Heart right ventricle (tissue), 16 donors: Measurements from ENCODE around the gene SLC2A9. TPM values are rescaled to one million over a fixed set of nuclear protein-coding genes. Genes with fewer than 3 reads are reported as not detected.
A peak's percentile ranks its signal among the peaks of the same experiment; 100 is the strongest.

Experiments used
- ATAC-seq, 8 donors: fragments of 200-7000 bp; cut with Tn5 transposase; one replicate each; pipeline ENCODE4 v1.9.1; 2020; ENCODE audit warnings: mild to moderate bottlenecking in 8 of 8, moderate library complexity in 8 of 8, moderate number of reproducible peaks in 1 of 8
- DNase-seq, 2 donors: peaks; one replicate each; pipeline ENCODE4 v3.0.0-alpha.2; 2020
- H3K27ac ChIP-seq, 10 donors: fragments of 200-600 bp; sonication (generic) in 2 of 10; one replicate each; pipeline versions ENCODE4 v1.5.0 to v1.8.0; 2020 to 2022; ENCODE audit warnings: mild to moderate bottlenecking in 3 of 10
- H3K27me3 ChIP-seq, 7 donors: fragments of 200-600 bp; one replicate each; pipeline ENCODE4 v1.8.0; 2021 to 2022; ENCODE audit warnings: mild to moderate bottlenecking in 2 of 7
- H3K36me3 ChIP-seq, 9 donors: fragments of 200-600 bp; sonication (generic) in 1 of 9; one replicate each; pipeline versions ENCODE4 v1.5.0 to v1.8.0; 2020 to 2022; ENCODE audit warnings: mild to moderate bottlenecking in 2 of 9
- H3K4me1 ChIP-seq, 9 donors: fragments of 200-600 bp; sonication (generic) in 1 of 9; one replicate each; pipeline versions ENCODE4 v1.5.0 to v1.8.0; 2020 to 2022; ENCODE audit warnings: mild to moderate bottlenecking in 4 of 9
- H3K4me3 ChIP-seq, 10 donors: fragments of 200-600 bp; sonication (generic) in 2 of 10; one replicate each; pipeline versions ENCODE4 v1.5.0 to v1.8.0; 2020 to 2022; ENCODE audit warnings: mild to moderate bottlenecking in 7 of 10, moderate library complexity in 2 of 10
- H3K9me3 ChIP-seq, 11 donors: fragments of 200-600 bp in 10 of 11; sonication (generic) in 2 of 11; one replicate each; pipeline versions ENCODE4 v1.5.0 to v1.8.0; 2013 to 2022; ENCODE audit warnings: mild to moderate bottlenecking in 2 of 11, control low read depth in 1 of 11, moderate library complexity in 1 of 11
- CTCF ChIP-seq, 9 donors: fragments of 200-600 bp; sonication (generic) in 2 of 9; IDR thresholded peaks; one replicate each; pipeline versions ENCODE4 v1.5.0 to v1.8.0; 2021 to 2022; ENCODE audit warnings: antibody characterized with exemption in 9 of 9, mild to moderate bottlenecking in 5 of 9, moderate library complexity in 1 of 9
- WGBS, 2 donors: extraction: QIAGEN DNeasy Blood & Tissue Kit; methylation state at CpG; one replicate each; pipeline ENCODE4 v1.1.7; 2013; ENCODE audit warnings: inconsistent platforms in 1 of 2; 5-methylcytosine and 5-hydroxymethylcytosine counted together
- intact Hi-C, 10 donors: fragments of 100-400 bp; cut with DNase I; formaldehyde crosslinking; loops; one replicate each; pipeline versions ENCODE4 v1.11.1 to v1.14.2; 2022
- polyA plus RNA-seq, 2 donors: library from polyadenylated mRNA; stranded (reverse); fragments of 200-250 nt; gene quantifications; one replicate each; pipeline ENCODE4 v1.2.3, GENCODE V29; 2013
- total RNA-seq, 10 donors: library from RNA; stranded (reverse); fragmentation: NEBNext Ultra II Directional in 3 of 10; extraction: Animal tissue kit (Norgen Biotek cat#: 25700) in 3 of 10; gene quantifications; one replicate each; pipeline versions ENCODE4 v1.2.1 to v1.2.4, GENCODE V29; 2021 to 2023
- donor health status: Arrhythmogenic right ventricular cardiomyopathy.
- donor health status: ischemic (EF 13 %, LVEDD 7.1; RV severe dilation, severe dysfunction).
- donor health status: healthy with polysubstance abuse.
- donor health status: DM: no; HTN: yes; CAD: no.
- donor health status: DM: no; HTN: no; CAD: no.
- donor health status: ischemic (EF 25% LVEDD 6.9; RV normal size, moderate dysfunction).
- donor health status: ischemic (EF 25% LVEDD 5.7; RV mildly dilated, moderate dysfunction).
- donor health status: healthy.
- donor health status: DM: yes; HTN: yes; CAD: no.
- donor health status: Ischemic cardiomyopathy.
- donor health status: ischemic (EF 35%, LVEDD 5.7; RV mildly dilated, moderate dysfunction).
- donor health status: nonischemic (EF 11% LVEDD 7.7; RV severe dilation, severe dysfunction).
- donor health status: DM: yes; HTN: yes; CAD: no.
- donor health status: PGD.
- donor health status: ischemic (EF 29% LVEDD 5.4; RV normal size, mild dysfunction).
- donor health status: nonischemic (EF 23%, LVEDD 6.1; RV moderate dilation, normal function).

The SLC2A9 gene
- total and polyA plus RNA-seq, 12 donors, result 3.1 to 10.9 (median 5.5) TPM

- no peak for TF ChIP-seq CTCF (IDR thresholded peaks at IDR 0.05)
- no peak overlapping the region for H3K4me3 ChIP-seq
- H3K27me3 ChIP-seq, result no peaks in the 10 kb centered on the region
- no peak for DNase-seq
- 93 to 97% methylated on average over 2 of the region's 2 CpGs for WGBS, 2 donors
- H3K27ac ChIP-seq, result no peak overlapping the region
- no peaks in the 10 kb centered on the region for H3K9me3 ChIP-seq
- peaks cover 0 to 5% (median 0%) of the 10 kb centered on the region in 9 donors for H3K36me3 ChIP-seq
- peaks cover 0 to 17% (median 0%) of the 10 kb centered on the region in 9 donors for H3K4me1 ChIP-seq
- ATAC-seq, result no peak
- intact Hi-C loops, result no loop called here
These were observed 101.3 kb downstream of the SLC2A9 start for GRCh38 chr4:9920029-9920428.

- H3K27ac ChIP-seq, result peak overlapping the region in 3 of 10 donors; percentile 17 to 64 (median 34)
- WGBS, 2 donors, result 74 to 78% methylated on average over 6 of the region's 6 CpGs
- H3K4me3 ChIP-seq, result no peak overlapping the region
- peaks cover 0 to 5% (median 0%) of the 10 kb centered on the region in 9 donors for H3K36me3 ChIP-seq
- H3K27me3 ChIP-seq, result no peaks in the 10 kb centered on the region
- peak in 5 of 8 donors; percentile 5 to 23 (median 12) for ATAC-seq
- no peak for DNase-seq
- no peaks in the 10 kb centered on the region for H3K9me3 ChIP-seq
- no peak for TF ChIP-seq CTCF (IDR thresholded peaks at IDR 0.05)
- intact Hi-C loops, result loop anchor here in 4 of 10 donors (5.0 to 10.0 kb wide), 4 partner anchors 73 to 98 kb away; no protein-coding TSS in a partner anchor
- peaks cover 0 to 17% (median 0%) of the 10 kb centered on the region in 9 donors for H3K4me1 ChIP-seq
These were observed 102.2 kb downstream of the SLC2A9 start for GRCh38 chr4:9919047-9919446.

GRCh38 chr4:9918484-9918883, 102.8 kb downstream of the SLC2A9 start:
- no peaks in the 10 kb centered on the region for H3K9me3 ChIP-seq
- H3K27ac ChIP-seq, result peak overlapping the region in 3 of 10 donors; percentile 15 to 64 (median 34)
- DNase-seq (no peak), ATAC-seq (peak in 6 of 8 donors; percentile 32 to 62 (median 44))
- H3K36me3 ChIP-seq, result peaks cover 0 to 5% (median 0%) of the 10 kb centered on the region in 9 donors
- H3K4me3 ChIP-seq, result no peak overlapping the region
- peaks cover 0 to 17% (median 0%) of the 10 kb centered on the region in 9 donors for H3K4me1 ChIP-seq
- no peak for TF ChIP-seq CTCF (IDR thresholded peaks at IDR 0.05)
- H3K27me3 ChIP-seq, result no peaks in the 10 kb centered on the region
- WGBS, 2 donors, result 85 to 92% methylated on average over 4 of the region's 4 CpGs
- intact Hi-C loops, result loop anchor here in 4 of 10 donors (5.0 to 10.0 kb wide), 4 partner anchors 74 to 99 kb away; no protein-coding TSS in a partner anchor

- 40 to 67% methylated on average over 3 of the region's 3 CpGs for WGBS, 2 donors
- Histone ChIP-seq H3K27ac (peak overlapping the region in 2 of 10 donors; percentile 17 to 28), H3K4me3 (no peak overlapping the region), H3K4me1 (peaks cover 0 to 17% (median 0%) of the 10 kb centered on the region in 9 donors), H3K27me3 (no peaks in the 10 kb centered on the region), H3K9me3 (no peaks in the 10 kb centered on the region), H3K36me3 (peaks cover 0 to 5% (median 0%) of the 10 kb centered on the region in 9 donors)
- ATAC-seq (peak in 5 of 8 donors; percentile 31 to 61 (median 42)), DNase-seq (no peak)
- intact Hi-C loops, result loop anchor here in 5 of 10 donors (2.0 to 10.0 kb wide), 5 partner anchors 75 to 102 kb away; no protein-coding TSS in a partner anchor
- TF ChIP-seq CTCF (IDR thresholded peaks at IDR 0.05), result no peak
These were observed 104.4 kb downstream of the SLC2A9 start for GRCh38 chr4:9916937-9917336.
